Skin epidermis (tissue), 12 donors: Measurements from ENCODE around the gene ITLN2.
"Not testable (repeated sequence)": the region's sequence is repeated elsewhere in the genome, so short reads cannot be mapped to it uniquely, and the experiment has no call there.

Experiments
- H3K27ac ChIP-seq, 21 experiments: fragments of 200-600 bp; sonication (generic) in 11 of 21; one replicate each; pipeline ENCODE4 v1.5.0; 2020; ENCODE audit warnings: mild to moderate bottlenecking in 3 of 21, inconsistent platforms in 2 of 21, moderate library complexity in 2 of 21
- H3K4me3 ChIP-seq, 7 experiments: fragments of 200-600 bp; sonication (generic) in 2 of 7; one replicate each; pipeline ENCODE4 v1.5.0; 2020; ENCODE audit warnings: inconsistent platforms in 2 of 7, mild to moderate bottlenecking in 2 of 7, moderate library complexity in 1 of 7

Gene ITLN2

GRCh38 chr1:160961419-160961818 is 6.8 kb upstream of the ITLN2 start:
- no peak overlapping the region for H3K4me3 ChIP-seq
- H3K27ac ChIP-seq: no peak overlapping the region

GRCh38 chr1:160956966-160957365 is 2.4 kb upstream of the ITLN2 start:
- Histone ChIP-seq H3K27ac (no peak overlapping the region), H3K4me3 (no peak overlapping the region)

- Histone ChIP-seq H3K27ac (peak overlapping the region in 10 of 21 experiments; percentile 24 to 73 (median 43)), H3K4me3 (no peak overlapping the region)
Measured at GRCh38 chr1:160953030-160953429, 1.6 kb downstream of the ITLN2 start.

GRCh38 chr1:160952129-160952510 is 2.5 kb downstream of the ITLN2 start:
- no peak overlapping the region for H3K4me3 ChIP-seq
- peak overlapping the region in 14 of 21 experiments; percentile 24 to 73 (median 50) for H3K27ac ChIP-seq

GRCh38 chr1:160951443-160952128 is 3.0 kb downstream of the ITLN2 start:
- Histone ChIP-seq H3K4me3 (no peak overlapping the region), H3K27ac (peak overlapping the region in 10 of 21 experiments; percentile 6 to 73 (median 32))

- Histone ChIP-seq H3K27ac (no peak overlapping the region), H3K4me3 (no peak overlapping the region)
Measured at GRCh38 chr1:160950657-160951056, 4.0 kb downstream of the ITLN2 start.

- H3K27ac ChIP-seq: no peak overlapping the region
Measured at GRCh38 chr1:160949881-160950280, 4.7 kb downstream of the ITLN2 start.

GRCh38 chr1:160949216-160949880 is 5.3 kb downstream of the ITLN2 start:
- H3K27ac ChIP-seq, H3K4me3 ChIP-seq: not testable (repeated sequence)

More at GRCh38 chr1:160949881-160950280, 4.7 kb downstream of the ITLN2 start:
- no peak overlapping the region for H3K4me3 ChIP-seq

GRCh38 chr1:160947174-160947759 is 7.3 kb downstream of the ITLN2 start:
- H3K4me3 ChIP-seq, H3K27ac ChIP-seq: not testable (repeated sequence)

- H3K4me3 ChIP-seq, H3K27ac ChIP-seq: not testable (repeated sequence)
Measured at GRCh38 chr1:160945881-160946280, 8.7 kb downstream of the ITLN2 start.

- no peak overlapping the region for H3K4me3 ChIP-seq
- no peak overlapping the region for H3K27ac ChIP-seq
Measured at GRCh38 chr1:160945079-160945478, 9.5 kb downstream of the ITLN2 start.

- H3K4me3 ChIP-seq: no peak overlapping the region
- no peak overlapping the region for H3K27ac ChIP-seq
Measured at GRCh38 chr1:160942926-160943325, 11.7 kb downstream of the ITLN2 start.

- H3K27ac ChIP-seq, H3K4me3 ChIP-seq: not testable (repeated sequence)
Measured at GRCh38 chr1:160936666-160937065, 17.9 kb downstream of the ITLN2 start.

GRCh38 chr1:160935527-160936258 is 18.9 kb downstream of the ITLN2 start:
- H3K27ac ChIP-seq: no peak overlapping the region
- no peak overlapping the region for H3K4me3 ChIP-seq

GRCh38 chr1:160933305-160933704 is 21.3 kb downstream of the ITLN2 start:
- not testable (repeated sequence) for H3K27ac ChIP-seq, H3K4me3 ChIP-seq

- Histone ChIP-seq H3K27ac (no peak overlapping the region), H3K4me3 (no peak overlapping the region)
Measured at GRCh38 chr1:160925652-160926244, 28.9 kb downstream of the ITLN2 start.

GRCh38 chr1:160924791-160925651 is 29.6 kb downstream of the ITLN2 start:
- Histone ChIP-seq H3K27ac (no peak overlapping the region), H3K4me3 (no peak overlapping the region)

GRCh38 chr1:160916666-160917065 is 37.9 kb downstream of the ITLN2 start:
- H3K27ac ChIP-seq: no peak overlapping the region
- no peak overlapping the region for H3K4me3 ChIP-seq

GRCh38 chr1:160913229-160913628 is 41.4 kb downstream of the ITLN2 start:
- not testable (repeated sequence) for H3K27ac ChIP-seq, H3K4me3 ChIP-seq
